ENCODE data around the gene RAMACL.

The RAMACL gene

GRCh38 chr6:166627875-166628801, 41.7 kb upstream of the RAMACL start:
- H3K27ac ChIP-seq: peak overlapping the region; percentile 84
- TF ChIP-seq CTCF (conservative IDR thresholded peaks at IDR 0.05): no peak

GRCh38 chr6:166627033-166627874, 40.8 kb upstream of the RAMACL start, which contains the start of gene RPS6KA2:
Gene RPS6KA2, minus strand, starts transcription at chr6:166627251. Its CDS starts 232 bp downstream, at chr6:166627019.
- H3K27ac ChIP-seq: peak within 1 kb of the TSS; percentile 84
- TF ChIP-seq CTCF (conservative IDR thresholded peaks at IDR 0.05): no peak

GRCh38 chr6:166626177-166627032, 39.9 kb upstream of the RAMACL start:
- no peak for TF ChIP-seq CTCF (conservative IDR thresholded peaks at IDR 0.05)
- H3K27ac ChIP-seq: peak overlapping the region; percentile 77

GRCh38 chr6:166625356-166625755, 38.9 kb upstream of the RAMACL start:
- TF ChIP-seq CTCF (conservative IDR thresholded peaks at IDR 0.05): no peak
- peak overlapping the region; percentile 77; the same call in 1 of the 2 replicates for H3K27ac ChIP-seq

- no peak overlapping the region for H3K27ac ChIP-seq
Measured at GRCh38 chr6:166624275-166624674, 37.8 kb upstream of the RAMACL start.

GRCh38 chr6:166623318-166623717, 36.8 kb upstream of the RAMACL start:
- TF ChIP-seq CTCF (conservative IDR thresholded peaks at IDR 0.05): no peak
- no peak overlapping the region for H3K27ac ChIP-seq

More at GRCh38 chr6:166624275-166624674, 37.8 kb upstream of the RAMACL start:
- no peak for TF ChIP-seq CTCF (conservative IDR thresholded peaks at IDR 0.05)
